Panc1 (cell line): ENCODE measurements around the gene RADIL. TPM values are rescaled to one million over a fixed set of nuclear protein-coding genes. Genes with fewer than 3 reads are reported as not detected.

Experiments used
- ATAC-seq: fragments of 200-7000 bp; cut with Tn5 transposase; 2 replicates; pipeline ENCODE4 v1.9.1; 2020; ENCODE audit warnings: mild to moderate bottlenecking, moderate library complexity
- BruUV-seq: library from RNA; stranded (reverse); fragments of 400-500 nt; replicated peaks from 2 replicates; lab custom pipeline; 2021; lab: Mats Ljungman, UMichigan
- CTCF ChIA-PET: fragments of 300-600 bp; sonication (Branson Sonifier 250); formaldehyde crosslinking; loops from one replicate; lab custom pipeline; 2022; ENCODE audit warnings: antibody characterized with exemption; lab: Charles Lee
- POLR2A ChIA-PET: fragments of 300-600 bp; sonication (Branson Sonifier 250); formaldehyde crosslinking; loops from one replicate; lab custom pipeline; 2022; ENCODE audit warnings: antibody characterized with exemption; lab: Charles Lee
- DNase-seq: peaks from one replicate; pipeline ENCODE4 v3.0.0-alpha.2; 2010; ENCODE audit warnings: low read depth, low spot score
- H3K27ac ChIP-seq: 2 replicates; pipeline ENCODE4 v1.5.1; 2011; ENCODE audit warnings: mild to moderate bottlenecking, low read length, inconsistent platforms
- H3K27me3 ChIP-seq: fragments of 200-500 bp; sonication (Bioruptor generic); 2 replicates; pipeline ENCODE4 v1.6.0; 2014; ENCODE audit warnings: low read length, inconsistent platforms; ENCODE audit not compliant: control insufficient read depth, insufficient read depth
- H3K36me3 ChIP-seq: fragments of 200-500 bp; sonication (Bioruptor generic); 2 replicates; pipeline ENCODE4 v1.5.1; 2014; ENCODE audit warnings: inconsistent platforms, mild to moderate bottlenecking, low read length, moderate library complexity; ENCODE audit not compliant: control insufficient read depth, insufficient read depth
- H3K4me1 ChIP-seq: 2 replicates; pipeline ENCODE4 v1.5.1; 2011; ENCODE audit warnings: inconsistent platforms, mild to moderate bottlenecking, low read length, moderate library complexity; ENCODE audit not compliant: control insufficient read depth, insufficient read depth
- H3K4me3 ChIP-seq, 2 experiments: 2 replicates each; pipeline ENCODE4 v1.5.1; 2011 to 2012; ENCODE audit warnings: low read depth in 2 of 2, low read length in 2 of 2, mild to moderate bottlenecking in 2 of 2, inconsistent platforms in 1 of 2, moderate library complexity in 1 of 2
- H3K9me3 ChIP-seq: fragments of 200-500 bp; sonication (Bioruptor generic); 2 replicates; pipeline ENCODE4 v1.5.1; 2014; ENCODE audit warnings: low read depth, mild to moderate bottlenecking, inconsistent platforms, low read length, moderate library complexity; ENCODE audit not compliant: control insufficient read depth, insufficient read depth
- POLR2AphosphoS5 ChIP-seq: IDR thresholded peaks from 2 replicates; pipeline ENCODE4 v1.6.1; 2012; ENCODE audit warnings: mild to moderate bottlenecking, low read depth, low read length, moderate library complexity
- SIN3A ChIP-seq: IDR thresholded peaks from 2 replicates; pipeline ENCODE4 v1.6.1; 2012; ENCODE audit warnings: low read depth, mild to moderate bottlenecking, low read length, moderate library complexity, borderline replicate concordance; ENCODE audit not compliant: insufficient read depth
- TCF7L2 ChIP-seq: IDR thresholded peaks from 2 replicates; pipeline ENCODE4 v1.6.1; 2011; ENCODE audit warnings: mild to moderate bottlenecking, low read depth, low read length, inconsistent platforms
- in situ Hi-C: cut with HindIII; loops from 2 replicates; pipeline ENCODE4 v1.10.0; 2016; ENCODE audit warnings: low sequenced_read_pairs, low pct_unique_long_range_greater_than_20kb
- intact Hi-C: fragments of 100-400 bp; cut with micrococcal nuclease; formaldehyde crosslinking; loops from one replicate; pipeline ENCODE4 v1.10.0; 2022; ENCODE audit not compliant: unreplicated experiment
- total RNA-seq: library from RNA; stranded (reverse); gene quantifications from one replicate; pipeline ENCODE4 v1.2.1, GENCODE V29; 2021; ENCODE audit not compliant: unreplicated experiment
- TF ChIP-seq, protein P1 (sequence below): fragments of 450-650 bp; IDR thresholded peaks from 2 replicates; pipeline ENCODE4 v1.5.1; 2017; ENCODE audit warnings: mild to moderate bottlenecking
- TF ChIP-seq, protein P2 (sequence below), 2 experiments: IDR thresholded peaks; 2 replicates each; pipeline ENCODE4 v1.6.1; 2011 to 2012; ENCODE audit warnings: low read depth in 2 of 2, control low read depth in 1 of 2, low read length in 1 of 2, mild to moderate bottlenecking in 1 of 2, moderate library complexity in 1 of 2; ENCODE audit not compliant: insufficient read depth in 1 of 2

RADIL gene
- total RNA-seq, 1 experiment from 2014 or later: 1.3 TPM

DNA sequence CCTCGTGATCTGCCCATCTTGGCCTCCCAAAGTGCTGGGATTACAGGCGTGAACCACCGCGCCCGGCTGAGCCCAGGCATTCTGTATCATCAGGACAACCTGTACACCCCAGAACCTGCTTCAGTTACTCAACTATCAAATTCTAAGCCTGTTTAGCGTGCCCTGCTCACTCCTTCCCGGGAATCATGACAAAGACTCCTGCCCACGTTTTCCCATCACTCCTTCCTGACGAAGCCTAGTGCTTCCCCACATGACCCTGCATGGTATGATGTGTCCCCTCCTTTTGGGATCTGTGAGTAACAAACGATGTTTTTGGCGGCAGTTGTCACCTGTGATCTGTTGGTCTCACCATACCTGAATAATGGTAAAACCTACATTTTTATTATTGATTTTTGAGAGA, 12.2 kb upstream of the RADIL start:
- H3K4me1 ChIP-seq: no peaks in the 10 kb centered on the region
- H3K4me3 ChIP-seq: no peak overlapping the region
- no peaks in the 10 kb centered on the region for H3K9me3 ChIP-seq
- no peaks in the 10 kb centered on the region for H3K36me3 ChIP-seq
- no TSS peak for BruUV-seq
- no peak overlapping the region for H3K27ac ChIP-seq
- in situ Hi-C loops: no loop called here
- ATAC-seq (no peak), DNase-seq (no peak)
- CTCF ChIA-PET: no interaction called here
- no peak for TF ChIP-seq POLR2AphosphoS5
- TF ChIP-seq, protein P1, sequence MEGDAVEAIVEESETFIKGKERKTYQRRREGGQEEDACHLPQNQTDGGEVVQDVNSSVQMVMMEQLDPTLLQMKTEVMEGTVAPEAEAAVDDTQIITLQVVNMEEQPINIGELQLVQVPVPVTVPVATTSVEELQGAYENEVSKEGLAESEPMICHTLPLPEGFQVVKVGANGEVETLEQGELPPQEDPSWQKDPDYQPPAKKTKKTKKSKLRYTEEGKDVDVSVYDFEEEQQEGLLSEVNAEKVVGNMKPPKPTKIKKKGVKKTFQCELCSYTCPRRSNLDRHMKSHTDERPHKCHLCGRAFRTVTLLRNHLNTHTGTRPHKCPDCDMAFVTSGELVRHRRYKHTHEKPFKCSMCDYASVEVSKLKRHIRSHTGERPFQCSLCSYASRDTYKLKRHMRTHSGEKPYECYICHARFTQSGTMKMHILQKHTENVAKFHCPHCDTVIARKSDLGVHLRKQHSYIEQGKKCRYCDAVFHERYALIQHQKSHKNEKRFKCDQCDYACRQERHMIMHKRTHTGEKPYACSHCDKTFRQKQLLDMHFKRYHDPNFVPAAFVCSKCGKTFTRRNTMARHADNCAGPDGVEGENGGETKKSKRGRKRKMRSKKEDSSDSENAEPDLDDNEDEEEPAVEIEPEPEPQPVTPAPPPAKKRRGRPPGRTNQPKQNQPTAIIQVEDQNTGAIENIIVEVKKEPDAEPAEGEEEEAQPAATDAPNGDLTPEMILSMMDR: no peak
- no peak for TF ChIP-seq SIN3A
- TF ChIP-seq TCF7L2: no peak
- TF ChIP-seq, protein P2, sequence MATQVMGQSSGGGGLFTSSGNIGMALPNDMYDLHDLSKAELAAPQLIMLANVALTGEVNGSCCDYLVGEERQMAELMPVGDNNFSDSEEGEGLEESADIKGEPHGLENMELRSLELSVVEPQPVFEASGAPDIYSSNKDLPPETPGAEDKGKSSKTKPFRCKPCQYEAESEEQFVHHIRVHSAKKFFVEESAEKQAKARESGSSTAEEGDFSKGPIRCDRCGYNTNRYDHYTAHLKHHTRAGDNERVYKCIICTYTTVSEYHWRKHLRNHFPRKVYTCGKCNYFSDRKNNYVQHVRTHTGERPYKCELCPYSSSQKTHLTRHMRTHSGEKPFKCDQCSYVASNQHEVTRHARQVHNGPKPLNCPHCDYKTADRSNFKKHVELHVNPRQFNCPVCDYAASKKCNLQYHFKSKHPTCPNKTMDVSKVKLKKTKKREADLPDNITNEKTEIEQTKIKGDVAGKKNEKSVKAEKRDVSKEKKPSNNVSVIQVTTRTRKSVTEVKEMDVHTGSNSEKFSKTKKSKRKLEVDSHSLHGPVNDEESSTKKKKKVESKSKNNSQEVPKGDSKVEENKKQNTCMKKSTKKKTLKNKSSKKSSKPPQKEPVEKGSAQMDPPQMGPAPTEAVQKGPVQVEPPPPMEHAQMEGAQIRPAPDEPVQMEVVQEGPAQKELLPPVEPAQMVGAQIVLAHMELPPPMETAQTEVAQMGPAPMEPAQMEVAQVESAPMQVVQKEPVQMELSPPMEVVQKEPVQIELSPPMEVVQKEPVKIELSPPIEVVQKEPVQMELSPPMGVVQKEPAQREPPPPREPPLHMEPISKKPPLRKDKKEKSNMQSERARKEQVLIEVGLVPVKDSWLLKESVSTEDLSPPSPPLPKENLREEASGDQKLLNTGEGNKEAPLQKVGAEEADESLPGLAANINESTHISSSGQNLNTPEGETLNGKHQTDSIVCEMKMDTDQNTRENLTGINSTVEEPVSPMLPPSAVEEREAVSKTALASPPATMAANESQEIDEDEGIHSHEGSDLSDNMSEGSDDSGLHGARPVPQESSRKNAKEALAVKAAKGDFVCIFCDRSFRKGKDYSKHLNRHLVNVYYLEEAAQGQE (IDR thresholded peaks at IDR 0.05; ENCODE audit: insufficient read depth in 1 of 2, low read depth in 2 of 2, low read length in 1 of 2): no peak
- H3K27me3 ChIP-seq: no peaks in the 10 kb centered on the region
- POLR2A ChIA-PET: no interaction called here
- intact Hi-C loops: no loop called here

DNA sequence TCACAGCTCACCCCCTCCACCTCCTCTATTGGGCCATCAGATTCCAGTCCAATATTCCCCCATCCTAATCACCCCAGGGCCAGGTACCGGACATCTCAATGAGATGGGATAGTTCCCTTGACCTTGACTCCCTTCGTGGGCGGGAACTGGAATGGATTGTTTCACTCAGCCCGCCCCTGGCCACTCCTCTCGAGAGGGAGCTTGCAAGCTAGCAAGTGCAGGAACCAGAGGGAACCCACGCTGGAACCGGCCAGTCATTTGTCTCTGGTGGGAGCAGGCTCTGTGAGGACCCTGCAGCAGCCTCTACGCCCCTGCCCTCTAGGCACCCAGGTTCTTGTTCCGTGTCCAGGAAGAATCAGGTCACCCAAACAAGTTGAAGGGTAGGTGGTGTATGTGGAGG, 11.0 kb upstream of the RADIL start:
- Histone ChIP-seq H3K4me3 (no peak overlapping the region), H3K9me3 (no peaks in the 10 kb centered on the region), H3K36me3 (no peaks in the 10 kb centered on the region), H3K27ac (no peak overlapping the region), H3K27me3 (no peaks in the 10 kb centered on the region), H3K4me1 (no peaks in the 10 kb centered on the region)
- ATAC-seq: no peak
- DNase-seq: no peak
- intact Hi-C loops: no loop called here
- TF ChIP-seq SIN3A: no peak
- no peak for TF ChIP-seq TCF7L2
- TF ChIP-seq, protein P1: no peak
- POLR2A ChIA-PET: interaction anchor here (0.6 kb wide), 1 partner anchor 292 kb away, joined by 3 read pairs; no protein-coding TSS in a partner anchor
- in situ Hi-C loops: no loop called here
- CTCF ChIA-PET: interaction anchor here (0.7 kb wide), 1 partner anchor 97 kb away, joined by 3 read pairs; no protein-coding TSS in a partner anchor
- BruUV-seq: no TSS peak
